HG03095 (cell line): ENCODE results near the gene IL32.
"Not testable (repeated sequence)": the region's sequence is repeated elsewhere in the genome, so short reads cannot be mapped to it uniquely, and the experiment has no call there.

Experiments
- ATAC-seq: cut with Tn5 transposase; IDR thresholded peaks from one replicate; pipeline ENCODE4 v1.9.1; 2021; ENCODE audit warnings: moderate library complexity; ENCODE audit not compliant: unreplicated experiment

IL32 gene

GRCh38 chr16:3051009-3051408 lies 14.4 kb upstream of the IL32 start:
- ATAC-seq, result no peak

- ATAC-seq, result no peak
These were observed 13.9 kb upstream of the IL32 start for GRCh38 chr16:3051494-3051893.

GRCh38 chr16:3052571-3053329 lies 12.7 kb upstream of the IL32 start:
- not testable (repeated sequence) for ATAC-seq

GRCh38 chr16:3053330-3053710 lies 12.1 kb upstream of the IL32 start:
- ATAC-seq, result not testable (repeated sequence)

GRCh38 chr16:3054965-3055733 lies 10.3 kb upstream of the IL32 start:
- no peak for ATAC-seq

GRCh38 chr16:3055734-3056115 lies 9.7 kb upstream of the IL32 start:
- ATAC-seq, result not testable (repeated sequence)

GRCh38 chr16:3056336-3057180 lies 8.9 kb upstream of the IL32 start:
- ATAC-seq, result no peak

- ATAC-seq, result no peak
These were observed 8.0 kb upstream of the IL32 start for GRCh38 chr16:3057181-3058138.

GRCh38 chr16:3058139-3059030 lies 7.1 kb upstream of the IL32 start:
- no peak for ATAC-seq

- peak; percentile 63 for ATAC-seq
These were observed 6.3 kb upstream of the IL32 start for GRCh38 chr16:3059041-3059722.

- no peak for ATAC-seq
These were observed 5.7 kb upstream of the IL32 start for GRCh38 chr16:3059723-3060242.

- ATAC-seq, result no peak
These were observed 4.9 kb upstream of the IL32 start for GRCh38 chr16:3060339-3061127.

- no peak for ATAC-seq
These were observed 2.9 kb upstream of the IL32 start for GRCh38 chr16:3062553-3062952.

- no peak for ATAC-seq
These were observed 1.6 kb upstream of the IL32 start for GRCh38 chr16:3063625-3064386.

- no peak for ATAC-seq
These were observed 451 bp downstream of the IL32 start for GRCh38 chr16:3065742-3066439.

GRCh38 chr16:3066440-3066748 lies 954 bp downstream of the IL32 start:
- no peak for ATAC-seq

GRCh38 chr16:3068487-3068886 lies 3.0 kb downstream of the IL32 start:
- ATAC-seq, result no peak
